IMR-90 (cell line): Measurements from ENCODE around the gene NADSYN1. TPM values are rescaled to one million over a fixed set of nuclear protein-coding genes. Genes with fewer than 3 reads are reported as not detected.

Experiments used
- ATAC-seq: fragments of 200-7000 bp; cut with Tn5 transposase; 2 replicates; pipeline ENCODE4 v1.9.1; 2020; ENCODE audit warnings: low read depth, mild to moderate bottlenecking, moderate library complexity
- BruUV-seq: library from RNA; stranded (reverse); fragments of 400-500 nt; replicated peaks from 2 replicates; lab custom pipeline; 2021; lab: Mats Ljungman, UMichigan
- CTCF ChIA-PET: fragments of 300-600 bp; formaldehyde crosslinking; extraction: SDS; loops from one replicate; lab custom pipeline; 2021; ENCODE audit warnings: antibody characterized with exemption; lab: Yijun Ruan, JAX
- POLR2A ChIA-PET: fragments of 300-600 bp; sonication (Branson Sonifier 250); formaldehyde crosslinking; loops from one replicate; lab custom pipeline; 2022; ENCODE audit warnings: antibody characterized with exemption; ENCODE audit not compliant: unreplicated experiment; lab: Charles Lee
- DNase-seq: peaks from one replicate; pipeline ENCODE4 v3.0.0; 2013
- H2AFZ ChIP-seq: replicated peaks from 2 replicates; pipeline ENCODE3; 2013; ENCODE audit warnings: low read length, mild to moderate bottlenecking; ENCODE audit not compliant: poor library complexity
- H2AK5ac ChIP-seq: 2 replicates; pipeline ENCODE4 v1.6.1; 2013; ENCODE audit warnings: low read depth, low read length, inconsistent platforms
- H2AK9ac ChIP-seq: replicated peaks from 2 replicates; pipeline ENCODE3; 2013; ENCODE audit warnings: mild to moderate bottlenecking, low read depth, low read length, moderate library complexity; ENCODE audit not compliant: poor library complexity
- H2BK120ac ChIP-seq: 2 replicates; pipeline ENCODE4 v1.6.1; 2013; ENCODE audit warnings: low read depth, low read length, inconsistent platforms
- H2BK15ac ChIP-seq: 3 replicates; pipeline ENCODE4 v1.6.1; 2013; ENCODE audit warnings: low read depth, low read length, inconsistent platforms
- H2BK20ac ChIP-seq: 2 replicates; pipeline ENCODE4 v1.6.1; 2013; ENCODE audit warnings: low read depth, mild to moderate bottlenecking, inconsistent platforms, low read length, moderate library complexity
- H2BK5ac ChIP-seq: 2 replicates; pipeline ENCODE4 v1.6.1; 2013; ENCODE audit warnings: mild to moderate bottlenecking, low read depth, low read length, inconsistent platforms; ENCODE audit not compliant: poor library complexity, severe bottlenecking
- H3K14ac ChIP-seq: replicated peaks from 2 replicates; pipeline ENCODE4 v1.6.1; 2013; ENCODE audit warnings: low read depth, low read length, inconsistent platforms
- H3K18ac ChIP-seq: 2 replicates; pipeline ENCODE4 v1.6.1; 2013; ENCODE audit warnings: low read depth, low read length, control low read depth
- H3K23ac ChIP-seq: 2 replicates; pipeline ENCODE4 v1.6.1; 2013; ENCODE audit warnings: low read depth, low read length, inconsistent platforms
- H3K27ac ChIP-seq: 2 replicates; pipeline ENCODE4 v1.5.1; 2013; ENCODE audit warnings: mild to moderate bottlenecking, control low read depth, low read length; ENCODE audit not compliant: insufficient read depth
- H3K27me3 ChIP-seq: 2 replicates; pipeline ENCODE4 v1.6.1; 2013; ENCODE audit warnings: low read length; ENCODE audit not compliant: control insufficient read depth, insufficient read depth
- H3K36me3 ChIP-seq: 2 replicates; pipeline ENCODE4 v1.6.1; 2013; ENCODE audit warnings: low read length, mixed read lengths; ENCODE audit not compliant: control insufficient read depth, insufficient read depth
- H3K4ac ChIP-seq: 2 replicates; pipeline ENCODE4 v1.6.1; 2013; ENCODE audit warnings: low read depth, low read length, inconsistent platforms
- H3K4me1 ChIP-seq: 2 replicates; pipeline ENCODE4 v1.6.1; 2013; ENCODE audit warnings: low read length, mixed read lengths; ENCODE audit not compliant: control insufficient read depth, insufficient read depth
- H3K4me2 ChIP-seq: 2 replicates; pipeline ENCODE4 v1.6.1; 2013; ENCODE audit warnings: low read depth, mild to moderate bottlenecking, control low read depth, low read length, moderate library complexity
- H3K4me3 ChIP-seq: 2 replicates; pipeline ENCODE4 v1.5.1; 2013; ENCODE audit warnings: low read depth, mild to moderate bottlenecking, control low read depth, low read length, moderate library complexity; ENCODE audit not compliant: insufficient read depth
- H3K56ac ChIP-seq: 2 replicates; pipeline ENCODE4 v1.6.1; 2013; ENCODE audit warnings: low read length, inconsistent platforms; ENCODE audit not compliant: insufficient read depth; ENCODE audit errors: extremely low read depth
- H3K79me1 ChIP-seq, 2 experiments: 2 replicates each; pipeline ENCODE4 v1.6.1; 2013; ENCODE audit warnings: low read length in 2 of 2, inconsistent platforms in 1 of 2, low read depth in 1 of 2
- H3K9ac ChIP-seq: 2 replicates; pipeline ENCODE4 v1.6.1; 2013; ENCODE audit warnings: low read depth, low read length, control low read depth
- H3K9me1 ChIP-seq: 2 replicates; pipeline ENCODE4 v1.6.1; 2013; ENCODE audit warnings: low read length, inconsistent platforms; ENCODE audit not compliant: insufficient read depth
- H3K9me3 ChIP-seq: 2 replicates; pipeline ENCODE4 v1.6.1; 2013; ENCODE audit warnings: low read length; ENCODE audit not compliant: control insufficient read depth, insufficient read depth
- H4K20me1 ChIP-seq: 2 replicates; pipeline ENCODE4 v1.6.1; 2013; ENCODE audit warnings: low read length, inconsistent platforms; ENCODE audit not compliant: insufficient read depth
- H4K5ac ChIP-seq: 2 replicates; pipeline ENCODE4 v1.6.1; 2013; ENCODE audit warnings: mild to moderate bottlenecking, low read depth, low read length, control low read depth
- H4K8ac ChIP-seq, 2 experiments: 2 replicates each; pipeline ENCODE4 v1.6.1; 2013; ENCODE audit warnings: low read depth in 2 of 2, low read length in 2 of 2, control low read depth in 1 of 2, inconsistent platforms in 1 of 2
- H4K91ac ChIP-seq: 2 replicates; pipeline ENCODE4 v1.6.1; 2013; ENCODE audit warnings: low read depth, low read length, inconsistent platforms; ENCODE audit not compliant: insufficient read depth
- SMC3 ChIP-seq: fragments of 150-350 bp; IDR thresholded peaks from 2 replicates; pipeline ENCODE4 v1.6.1; 2016; ENCODE audit warnings: low read depth, mild to moderate bottlenecking, antibody characterized with exemption, low read length, moderate library complexity
- WGBS, 2 experiments: methylation state at CpG; one replicate each; pipeline versions ENCODE4 v1.1.5 to v1.1.7; 2013; ENCODE audit warnings: missing lambda C conversion rate in 2 of 2; ENCODE audit not compliant: insufficient read length in 1 of 2; ENCODE audit errors: extremely low coverage in 2 of 2; 5-methylcytosine and 5-hydroxymethylcytosine counted together
- dilution Hi-C: fragments of 300-500 bp; cut with HindIII; formaldehyde crosslinking; loops from one replicate; pipeline ENCODE4 v1.14.3; 2018; ENCODE audit warnings: low sequenced_read_pairs; ENCODE audit not compliant: unreplicated experiment
- in situ Hi-C: fragments of 300-500 bp; cut with MboI; formaldehyde crosslinking; loops from 3 replicates; pipeline ENCODE4 v1.14.3; 2019; ENCODE audit warnings: low sequenced_read_pairs, inconsistent platforms, mixed read lengths
- intact Hi-C: fragments of 100-400 bp; cut with micrococcal nuclease; formaldehyde crosslinking; loops from 2 replicates; pipeline ENCODE4 v1.10.0; 2022
- polyA plus RNA-seq, 3 experiments: library from polyadenylated mRNA; depleted of rRNA; stranded (reverse); fragments of >200 nt; gene quantifications; 2 replicates each; pipeline ENCODE4 v1.2.3, GENCODE V29; 2012; ENCODE audit warnings: low replicate concordance in 1 of 3
- total RNA-seq: library from RNA; depleted of rRNA; stranded (reverse); fragments of >200 nt; gene quantifications from 2 replicates; pipeline ENCODE4 v1.2.3, GENCODE V29; 2012
- TF ChIP-seq, protein P1 (sequence below): fragments of 150-350 bp; IDR thresholded peaks from 2 replicates; pipeline ENCODE4 v1.6.1; 2017; ENCODE audit warnings: mild to moderate bottlenecking, antibody characterized with exemption, low read length, low read depth

NADSYN1 gene
- total and polyA plus RNA-seq, 2 of the 4 experiments (the other 2 are of a cell fraction): 69.5 to 70.4 TPM

DNA sequence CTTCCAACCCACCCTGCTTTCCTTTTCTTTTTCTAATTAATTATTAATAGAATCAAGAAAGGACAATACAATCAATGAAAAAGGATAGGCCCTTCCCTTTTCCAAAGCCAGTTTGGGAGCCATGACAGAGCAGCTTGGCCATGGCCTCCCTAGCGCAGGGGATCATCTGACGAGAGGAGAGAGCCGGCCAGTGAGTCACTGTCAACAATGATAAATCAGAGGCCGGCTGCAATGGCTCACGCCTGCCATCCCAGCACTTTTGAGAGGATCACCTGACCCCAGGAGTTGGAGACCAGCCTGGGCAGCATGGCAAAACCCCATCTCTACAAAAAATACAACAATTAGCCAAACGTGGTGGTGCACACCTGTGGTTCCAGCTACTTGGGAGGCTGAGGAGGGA, 46.5 kb downstream of the NADSYN1 start:
- Histone ChIP-seq H3K56ac (no peak overlapping the region), H2AFZ (no peak overlapping the region), H3K18ac (no peak overlapping the region), H2BK120ac (no peak overlapping the region), H2AK5ac (no peak overlapping the region), H4K20me1 (no peaks in the 10 kb centered on the region), H3K79me1 (no peaks in the 10 kb centered on the region), H3K14ac (no peak overlapping the region), H2BK20ac (no peak overlapping the region), H2BK15ac (no peak overlapping the region), H3K4me1 (no peaks in the 10 kb centered on the region), H3K4me2 (no peak overlapping the region), H3K9me1 (0 out of 2 replicates have a peak, but pooled peaks cover 5% of the 10 kb centered on the region), H3K4ac (no peak overlapping the region), H2BK5ac (no peak overlapping the region), H4K5ac (no peak overlapping the region), H3K4me3 (no peak overlapping the region), H2AK9ac (no peak overlapping the region), H3K27ac (no peak overlapping the region), H3K9ac (no peak overlapping the region), H4K8ac (no peak overlapping the region), H3K23ac (no peak overlapping the region), H3K9me3 (no peaks in the 10 kb centered on the region), H4K91ac (no peak overlapping the region), H3K27me3 (no peaks in the 10 kb centered on the region), H3K36me3 (peaks cover 63% of the 10 kb centered on the region)
- no peak for ATAC-seq
- BruUV-seq: no TSS peak
- no peak for TF ChIP-seq SMC3
- TF ChIP-seq, protein P1, sequence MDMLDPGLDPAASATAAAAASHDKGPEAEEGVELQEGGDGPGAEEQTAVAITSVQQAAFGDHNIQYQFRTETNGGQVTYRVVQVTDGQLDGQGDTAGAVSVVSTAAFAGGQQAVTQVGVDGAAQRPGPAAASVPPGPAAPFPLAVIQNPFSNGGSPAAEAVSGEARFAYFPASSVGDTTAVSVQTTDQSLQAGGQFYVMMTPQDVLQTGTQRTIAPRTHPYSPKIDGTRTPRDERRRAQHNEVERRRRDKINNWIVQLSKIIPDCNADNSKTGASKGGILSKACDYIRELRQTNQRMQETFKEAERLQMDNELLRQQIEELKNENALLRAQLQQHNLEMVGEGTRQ: no peak
- in situ Hi-C loops: no loop called here
- ChIA-PET CTCF (no interaction called here), POLR2A (no interaction called here)
- dilution Hi-C loops: no loop called here
- no CpG with 5 or more reads among the region's 6 CpGs for WGBS, 2 experiments
- no peak for DNase-seq
- intact Hi-C loops: no loop called here
